Non-pigmented ciliary epithelial cell (primary cell): ENCODE data around the gene COL6A3.

ENCODE experiments used
- DNase-seq: peaks from one replicate; pipeline ENCODE4 v3.0.0-alpha.2; 2010; ENCODE audit warnings: low read depth

The COL6A3 gene

DNA sequence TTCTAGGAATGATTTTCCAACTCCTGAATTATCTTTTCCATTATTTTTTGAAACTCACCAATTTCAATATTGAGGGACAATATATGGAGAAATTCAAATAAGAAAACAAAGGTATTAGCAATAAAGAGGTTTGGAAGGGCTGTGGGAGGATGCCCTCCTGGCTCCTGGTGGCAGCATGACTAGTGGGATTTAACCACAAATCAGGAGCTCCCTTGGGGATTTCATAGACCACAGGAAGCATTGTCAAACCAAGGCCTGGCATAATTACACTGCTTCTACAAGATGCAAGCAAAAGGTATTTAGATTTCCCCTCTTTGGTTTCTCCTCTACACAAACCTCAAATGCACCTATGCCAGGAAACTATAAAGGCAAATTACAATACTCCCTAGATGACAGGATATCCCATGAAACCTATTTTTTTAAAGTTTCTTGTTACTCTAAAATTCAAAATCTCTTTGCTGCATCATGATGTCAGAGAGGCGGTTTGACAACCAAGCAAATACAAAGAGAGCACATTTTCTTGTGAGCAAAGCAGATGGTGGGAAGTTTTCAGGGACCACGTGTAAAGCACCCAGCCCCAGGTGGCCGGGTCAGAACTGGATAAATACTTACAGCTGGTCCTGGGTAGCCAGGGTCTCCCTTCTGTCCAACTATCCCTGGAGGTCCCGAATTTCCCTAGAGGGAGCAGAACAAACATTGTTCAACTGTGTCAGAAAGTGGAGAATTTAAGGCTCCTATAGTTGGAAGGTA is 67.9 kb downstream of the COL6A3 start:
- no peak for DNase-seq

- no peak for DNase-seq
These were observed 68.6 kb downstream of the COL6A3 start for GRCh38 chr2:237345411-237345810.

DNA sequence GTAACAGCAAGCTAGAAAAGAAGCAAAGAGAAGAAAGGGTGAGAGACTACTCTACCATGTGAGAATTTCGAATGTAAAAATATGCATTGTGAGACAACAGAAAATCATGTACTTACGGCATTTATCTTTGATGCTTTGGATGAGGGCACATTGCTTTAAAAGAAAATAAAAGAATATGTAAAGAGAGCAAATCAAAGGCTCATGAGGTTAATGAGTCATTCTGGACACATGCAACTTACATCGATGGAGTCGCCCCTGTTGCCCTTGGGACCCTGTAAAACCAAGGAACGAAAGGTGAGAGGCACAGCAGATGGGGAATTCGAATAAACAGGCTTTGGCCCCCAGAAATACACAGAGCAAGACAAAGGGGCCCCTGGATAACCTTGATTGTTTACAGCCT is 69.0 kb downstream of the COL6A3 start:
- DNase-seq: no peak

- no peak for DNase-seq
These were observed 70.0 kb downstream of the COL6A3 start for GRCh38 chr2:237343993-237344392.

- no peak for DNase-seq
These were observed 72.1 kb downstream of the COL6A3 start for GRCh38 chr2:237341872-237342271.

DNA sequence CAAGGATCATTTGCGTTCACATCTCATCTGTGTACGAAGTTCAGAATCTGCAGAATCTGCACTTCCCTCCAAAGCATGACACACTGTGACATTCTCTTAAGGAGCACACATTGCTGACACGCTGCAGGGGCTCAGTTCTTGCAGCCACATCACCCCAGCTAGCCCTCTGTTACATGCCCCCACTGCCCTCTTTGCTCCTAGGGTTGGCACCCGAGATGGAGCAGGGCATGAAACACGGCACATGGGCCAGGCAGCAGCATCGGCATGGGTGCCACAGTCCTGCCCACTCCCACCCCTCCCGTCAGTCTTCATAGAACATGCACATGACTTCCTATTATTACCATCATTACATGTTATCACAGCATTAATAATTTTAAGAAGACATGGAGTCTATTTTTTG is 76.4 kb downstream of the COL6A3 start:
- no peak for DNase-seq

DNA sequence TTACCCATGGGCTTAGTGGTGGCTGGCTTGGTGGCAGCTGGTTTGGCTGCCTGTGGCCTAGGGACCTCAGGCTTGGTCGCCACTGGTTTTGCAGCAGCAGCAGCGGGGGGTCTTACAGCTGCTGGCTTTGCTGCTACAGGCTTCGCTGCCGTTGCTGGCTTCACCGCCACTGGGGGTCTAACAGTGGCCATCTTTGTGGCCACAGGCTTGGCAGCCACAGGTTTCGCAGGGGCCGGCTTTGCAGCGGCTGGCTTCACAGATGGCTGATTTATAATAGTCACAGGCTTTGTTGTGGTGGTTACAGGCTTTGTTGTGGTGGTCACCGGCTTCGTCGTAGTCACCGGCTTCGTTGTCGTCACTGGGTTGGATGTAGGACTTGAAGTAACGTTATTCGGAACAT is 77.8 kb downstream of the COL6A3 start:
- DNase-seq: no peak

DNA sequence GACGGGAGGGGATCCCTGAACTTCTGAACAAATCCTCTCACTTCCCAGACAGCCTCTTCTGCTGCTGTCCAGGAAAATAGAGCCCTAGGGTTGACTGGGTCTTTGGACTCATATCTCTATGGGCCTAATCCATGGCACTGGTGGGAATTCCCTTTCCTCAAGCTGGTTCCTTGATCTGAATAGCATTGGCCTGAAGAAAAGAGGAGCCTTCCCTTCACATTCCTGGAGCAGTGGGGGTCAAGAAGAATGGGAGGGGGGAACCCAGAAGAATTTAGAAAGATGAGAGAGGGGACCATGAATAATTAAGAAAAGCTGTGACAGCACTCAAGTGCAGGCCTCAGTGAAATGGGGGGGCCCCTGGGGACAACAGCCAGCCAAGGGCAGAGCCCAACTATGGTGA is 80.2 kb downstream of the COL6A3 start:
- no peak for DNase-seq

DNA sequence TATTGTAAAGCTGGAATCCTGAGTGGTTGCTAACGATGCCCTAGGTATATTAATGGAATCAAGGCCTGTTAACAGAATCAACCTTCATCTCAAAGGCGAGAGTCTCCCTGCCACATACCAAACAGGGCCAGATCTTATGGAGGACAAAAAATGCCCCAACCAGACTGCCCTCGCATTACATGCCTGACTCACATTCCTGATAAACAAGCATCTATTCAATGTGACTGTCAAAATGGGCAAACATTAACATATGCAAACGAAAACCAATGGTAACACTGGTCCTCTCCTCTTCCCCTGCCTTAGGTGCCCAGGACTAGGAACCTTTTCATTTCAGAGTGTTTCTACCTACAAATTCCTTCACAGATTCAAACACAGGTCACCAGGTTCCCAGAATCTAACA is 83.4 kb downstream of the COL6A3 start:
- DNase-seq: no peak

DNA sequence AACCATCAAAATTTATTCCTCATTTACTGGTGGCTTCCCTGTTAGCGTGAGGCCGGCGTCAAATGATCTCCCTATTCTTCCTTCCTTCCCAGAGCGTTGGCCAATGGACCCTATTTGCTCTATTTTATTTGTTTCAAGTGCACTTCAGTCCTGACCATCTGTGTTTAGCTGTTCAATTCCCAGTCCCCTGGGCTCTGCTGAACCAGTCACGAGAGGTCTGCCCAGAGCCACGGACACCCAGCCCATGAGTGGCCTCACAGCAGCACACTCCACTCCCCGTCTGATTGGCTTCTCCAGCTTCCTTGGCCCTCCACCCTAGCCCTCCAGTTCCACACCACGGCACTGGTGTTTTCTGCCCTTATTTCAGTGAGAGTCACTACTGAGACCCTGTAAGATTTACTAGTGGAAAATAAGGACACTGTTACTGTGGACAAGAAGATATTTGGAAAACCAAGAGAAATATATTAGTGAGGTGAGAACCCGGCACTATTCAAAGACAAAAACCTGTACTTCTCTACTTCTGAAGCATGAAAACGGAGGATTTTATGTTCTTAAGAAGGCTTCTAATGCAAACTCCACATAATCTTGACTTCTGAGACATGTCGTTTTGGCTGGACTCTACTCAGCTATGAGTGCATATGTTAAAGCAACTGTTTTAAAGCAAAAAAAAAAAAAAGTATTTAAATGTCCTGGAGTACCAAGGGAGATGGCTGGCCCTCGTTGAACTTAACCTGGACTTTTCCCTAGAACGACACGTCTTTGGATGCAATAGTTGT is 86.6 kb downstream of the COL6A3 start:
- DNase-seq: no peak

- DNase-seq: no peak
These were observed 87.4 kb downstream of the COL6A3 start for GRCh38 chr2:237326266-237327171.

GRCh38 chr2:237324837-237325236 is 89.1 kb downstream of the COL6A3 start:
- no peak for DNase-seq

GRCh38 chr2:237324405-237324831 is 89.5 kb downstream of the COL6A3 start:
- no peak for DNase-seq

DNA sequence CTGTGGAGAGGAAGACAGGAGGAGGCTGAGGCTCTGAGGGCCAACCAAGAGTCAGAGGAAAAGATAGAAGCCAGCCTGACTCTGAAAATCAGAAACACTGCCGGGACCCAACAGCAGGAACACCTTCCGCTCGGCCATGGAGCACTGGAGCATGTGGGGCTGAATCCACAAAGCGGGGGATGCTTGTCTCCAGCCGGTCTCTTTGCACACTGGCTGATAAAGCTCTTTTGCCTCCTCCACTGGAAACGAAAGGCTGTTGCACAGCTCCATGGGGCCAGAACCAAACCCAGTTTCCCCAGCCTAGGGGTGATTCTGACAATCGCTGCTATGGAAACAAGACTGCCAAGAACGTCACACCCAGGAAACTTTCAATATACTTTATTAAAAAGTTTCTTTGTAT is 90.3 kb downstream of the COL6A3 start:
- no peak for DNase-seq

GRCh38 chr2:237322564-237322963 is 91.4 kb downstream of the COL6A3 start:
- no peak for DNase-seq

- DNase-seq: no peak
These were observed 92.2 kb downstream of the COL6A3 start for GRCh38 chr2:237321746-237322145.

DNA sequence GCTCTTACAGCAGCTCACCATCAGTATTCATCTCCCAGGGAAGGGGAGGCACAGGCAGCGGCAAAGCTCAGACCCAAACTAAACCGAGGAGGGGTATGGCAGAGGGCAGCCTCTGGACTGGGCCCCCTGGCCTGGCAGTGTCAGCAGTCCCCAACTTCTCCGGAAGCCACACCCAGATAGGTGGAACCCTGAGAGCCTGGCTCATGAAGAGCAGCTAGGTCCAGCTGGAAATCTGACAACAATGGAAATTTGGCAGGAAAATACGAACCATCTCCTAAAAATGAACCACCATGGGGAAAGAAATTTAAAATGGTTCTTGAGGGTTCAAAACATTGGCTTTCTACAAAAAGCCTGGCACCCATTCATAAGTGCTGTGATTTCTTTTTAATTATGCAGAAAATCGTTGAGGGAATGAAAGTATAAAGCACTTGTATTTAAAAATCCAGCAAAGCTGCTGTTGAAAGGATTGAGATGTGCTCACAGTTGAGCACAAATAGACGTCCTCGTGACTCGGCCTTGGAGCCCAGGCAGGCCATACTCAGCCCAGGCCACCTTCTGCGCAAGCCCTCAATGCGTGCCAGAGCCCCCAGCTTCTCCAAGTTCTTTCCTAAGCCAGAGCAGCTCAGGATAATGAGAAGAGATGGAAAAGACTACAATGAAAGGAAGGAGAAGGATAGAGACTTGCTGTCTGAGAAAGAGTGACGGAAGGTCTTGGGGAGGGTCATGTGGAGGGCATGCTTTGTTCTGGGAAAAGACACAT is 93.0 kb downstream of the COL6A3 start:
- DNase-seq: no peak

DNA sequence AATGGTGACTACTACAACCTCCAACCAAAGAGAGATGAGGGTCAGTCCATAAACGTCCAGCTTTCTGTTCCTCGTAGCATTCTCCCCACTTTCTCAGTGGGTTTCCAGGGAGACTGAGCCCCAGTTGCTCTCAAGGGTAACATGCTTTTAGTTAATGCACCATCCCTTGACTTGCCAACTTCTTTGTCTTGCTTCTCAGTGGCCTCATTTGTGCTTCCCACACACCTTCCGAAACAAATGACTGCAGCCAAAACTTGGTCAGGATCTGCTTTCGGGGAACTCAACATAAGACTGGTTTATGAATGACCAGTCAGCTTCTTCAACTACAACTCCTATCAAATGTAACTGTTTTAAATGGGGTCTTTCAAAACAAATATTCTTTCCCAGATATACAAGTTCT is 94.1 kb downstream of the COL6A3 start:
- DNase-seq: no peak

DNA sequence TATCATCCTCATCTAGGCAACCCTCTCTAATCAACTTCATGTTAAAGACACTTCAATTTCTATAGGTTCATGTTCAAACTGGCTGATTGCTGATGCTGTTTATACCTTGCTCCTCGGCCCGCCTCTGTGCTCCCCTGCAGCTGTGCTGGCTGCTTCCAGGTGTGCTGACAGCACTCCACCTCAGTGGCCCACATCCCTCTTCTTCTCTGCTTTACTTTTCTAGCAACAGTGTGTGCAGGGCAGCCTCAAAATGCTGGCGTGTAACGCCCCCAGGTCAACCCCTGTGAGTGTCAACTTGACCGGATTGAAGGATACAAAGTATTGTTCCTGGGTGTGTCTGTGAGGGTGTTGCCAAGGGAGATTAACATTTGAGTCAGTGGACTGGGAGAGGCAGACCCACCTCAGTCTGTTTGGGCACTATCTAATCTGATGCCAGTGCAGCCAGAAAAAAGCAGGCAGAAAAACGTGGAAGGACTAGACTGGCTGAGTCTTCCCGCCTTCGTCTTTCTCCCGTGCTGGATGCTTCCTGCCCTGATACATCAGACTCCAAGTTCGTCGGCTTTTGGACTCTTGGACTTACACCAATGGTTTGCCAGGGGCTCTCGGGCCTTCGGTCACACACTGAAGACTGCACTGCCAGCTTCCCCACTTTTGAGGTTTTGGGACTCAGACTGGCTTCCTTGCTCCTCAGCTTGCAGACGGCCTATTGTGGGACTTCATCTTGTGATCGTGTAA is 94.7 kb downstream of the COL6A3 start:
- DNase-seq: no peak

DNA sequence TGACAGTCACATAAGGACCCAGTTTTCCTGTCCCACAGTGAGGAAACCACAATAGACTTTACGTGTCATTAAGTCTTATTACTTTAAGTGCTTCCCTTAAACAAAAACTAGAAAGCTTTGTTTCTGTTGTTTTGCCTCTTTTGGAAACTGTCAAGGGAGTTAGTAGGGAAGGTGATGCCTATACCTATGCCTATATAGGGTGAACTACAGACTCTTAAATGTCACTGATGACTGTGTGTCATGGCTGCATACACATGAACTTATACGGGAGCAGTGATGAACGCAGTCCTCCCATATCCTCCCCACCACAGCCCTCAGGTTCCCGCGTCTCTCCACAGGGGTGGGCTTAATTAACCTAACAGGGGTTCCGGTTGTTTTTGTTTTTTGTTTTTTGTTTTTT is 97.6 kb downstream of the COL6A3 start:
- no peak for DNase-seq

DNA sequence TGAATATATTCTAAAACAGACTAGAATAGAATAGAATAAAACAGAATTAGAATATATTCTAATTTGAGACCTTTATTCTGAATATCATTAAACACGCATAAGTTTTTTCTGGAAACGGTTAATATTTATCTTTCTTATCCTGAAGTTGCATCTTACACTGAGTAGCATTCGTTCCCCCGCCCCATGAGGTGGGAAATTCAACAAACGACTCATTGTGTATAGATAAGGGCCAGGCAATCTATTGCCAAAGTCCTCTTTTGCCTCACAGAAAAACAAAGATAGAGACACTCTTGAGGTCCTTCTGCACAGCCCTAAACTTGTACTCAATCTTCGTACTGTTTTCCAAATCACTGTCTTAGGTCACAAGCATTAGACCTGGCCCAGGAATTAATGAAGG is 98.1 kb downstream of the COL6A3 start:
- no peak for DNase-seq
